ENCODE results near the gene PRICKLE2. TPM values are rescaled to one million over a fixed set of nuclear protein-coding genes. Genes with fewer than 3 reads are reported as not detected.

The PRICKLE2 gene
- total RNA-seq, 4 donors from 2014 or later = 54.3 to 98.6 (median 62.5) TPM

DNA sequence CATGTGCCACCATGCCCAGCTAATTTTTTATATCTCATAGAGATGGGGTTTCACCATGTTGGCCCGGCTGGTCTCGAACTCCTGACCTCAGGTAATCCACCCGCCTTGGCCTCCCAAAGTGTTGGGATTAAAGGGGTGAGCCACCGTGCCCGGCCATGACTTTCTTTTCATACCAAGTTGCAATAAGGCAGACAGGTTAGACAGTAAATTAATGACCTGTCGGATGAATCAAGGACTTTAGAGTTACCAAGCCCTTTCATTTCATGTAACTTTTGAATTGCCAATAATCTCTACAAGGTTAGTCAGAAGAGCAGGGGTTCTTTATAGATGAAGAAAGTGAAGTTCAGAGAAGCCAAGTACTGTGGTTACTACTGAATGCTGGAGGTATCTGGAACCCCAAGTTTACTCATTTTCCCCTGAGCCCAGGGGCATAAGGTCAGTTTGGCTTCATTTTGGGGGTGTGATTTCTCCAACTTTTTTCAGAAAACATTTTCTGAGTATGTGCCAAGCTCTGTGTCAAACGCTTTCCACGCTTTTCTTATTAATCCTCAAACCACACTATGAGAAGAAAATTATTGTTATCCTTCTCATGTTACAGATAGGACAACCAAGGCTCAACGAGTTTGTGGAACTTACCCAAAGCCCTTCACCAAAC is 11.9 kb downstream of the PRICKLE2 start:
- TF ChIP-seq, protein P1, sequence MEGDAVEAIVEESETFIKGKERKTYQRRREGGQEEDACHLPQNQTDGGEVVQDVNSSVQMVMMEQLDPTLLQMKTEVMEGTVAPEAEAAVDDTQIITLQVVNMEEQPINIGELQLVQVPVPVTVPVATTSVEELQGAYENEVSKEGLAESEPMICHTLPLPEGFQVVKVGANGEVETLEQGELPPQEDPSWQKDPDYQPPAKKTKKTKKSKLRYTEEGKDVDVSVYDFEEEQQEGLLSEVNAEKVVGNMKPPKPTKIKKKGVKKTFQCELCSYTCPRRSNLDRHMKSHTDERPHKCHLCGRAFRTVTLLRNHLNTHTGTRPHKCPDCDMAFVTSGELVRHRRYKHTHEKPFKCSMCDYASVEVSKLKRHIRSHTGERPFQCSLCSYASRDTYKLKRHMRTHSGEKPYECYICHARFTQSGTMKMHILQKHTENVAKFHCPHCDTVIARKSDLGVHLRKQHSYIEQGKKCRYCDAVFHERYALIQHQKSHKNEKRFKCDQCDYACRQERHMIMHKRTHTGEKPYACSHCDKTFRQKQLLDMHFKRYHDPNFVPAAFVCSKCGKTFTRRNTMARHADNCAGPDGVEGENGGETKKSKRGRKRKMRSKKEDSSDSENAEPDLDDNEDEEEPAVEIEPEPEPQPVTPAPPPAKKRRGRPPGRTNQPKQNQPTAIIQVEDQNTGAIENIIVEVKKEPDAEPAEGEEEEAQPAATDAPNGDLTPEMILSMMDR (IDR thresholded peaks at IDR 0.05; ENCODE audit: low read depth) = no peak

DNA sequence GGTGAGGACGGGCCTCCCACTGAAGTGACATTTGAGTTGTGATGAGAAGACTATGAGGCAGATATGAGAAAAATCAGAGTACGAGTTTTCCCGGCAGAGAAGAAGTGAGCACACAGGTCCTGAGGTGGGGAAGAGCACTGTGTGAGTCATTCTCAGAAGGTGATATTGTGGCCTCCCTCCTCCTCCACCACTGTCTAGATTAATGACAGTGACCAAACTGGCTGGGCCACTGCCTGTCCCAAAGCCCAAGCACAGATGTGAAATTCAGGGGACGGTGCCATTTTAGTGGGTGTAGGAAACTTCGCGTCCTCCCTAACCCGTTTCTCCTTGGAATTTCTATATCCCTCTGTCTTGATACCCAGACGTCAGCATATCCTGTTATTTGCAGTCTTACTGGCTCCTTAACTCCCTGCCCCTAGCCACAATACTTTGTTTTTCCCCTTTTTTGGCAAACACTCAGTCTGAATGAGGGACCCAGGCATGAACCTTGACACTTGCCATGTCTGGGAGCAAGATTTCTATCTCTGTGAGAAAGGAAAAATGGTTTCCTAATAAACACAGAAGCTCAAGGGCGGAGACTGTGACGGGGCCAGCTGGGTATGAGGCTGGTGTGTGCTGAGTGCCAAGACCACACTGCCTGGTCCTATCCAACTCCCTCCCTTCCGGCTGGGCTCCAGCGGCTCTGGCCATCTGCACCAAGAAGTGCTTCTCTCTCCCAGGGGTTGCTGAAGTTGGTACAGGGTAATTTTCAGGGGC is 15.2 kb downstream of the PRICKLE2 start:
- TF ChIP-seq, protein P1 (IDR thresholded peaks at IDR 0.05; ENCODE audit: low read depth) = no peak

DNA sequence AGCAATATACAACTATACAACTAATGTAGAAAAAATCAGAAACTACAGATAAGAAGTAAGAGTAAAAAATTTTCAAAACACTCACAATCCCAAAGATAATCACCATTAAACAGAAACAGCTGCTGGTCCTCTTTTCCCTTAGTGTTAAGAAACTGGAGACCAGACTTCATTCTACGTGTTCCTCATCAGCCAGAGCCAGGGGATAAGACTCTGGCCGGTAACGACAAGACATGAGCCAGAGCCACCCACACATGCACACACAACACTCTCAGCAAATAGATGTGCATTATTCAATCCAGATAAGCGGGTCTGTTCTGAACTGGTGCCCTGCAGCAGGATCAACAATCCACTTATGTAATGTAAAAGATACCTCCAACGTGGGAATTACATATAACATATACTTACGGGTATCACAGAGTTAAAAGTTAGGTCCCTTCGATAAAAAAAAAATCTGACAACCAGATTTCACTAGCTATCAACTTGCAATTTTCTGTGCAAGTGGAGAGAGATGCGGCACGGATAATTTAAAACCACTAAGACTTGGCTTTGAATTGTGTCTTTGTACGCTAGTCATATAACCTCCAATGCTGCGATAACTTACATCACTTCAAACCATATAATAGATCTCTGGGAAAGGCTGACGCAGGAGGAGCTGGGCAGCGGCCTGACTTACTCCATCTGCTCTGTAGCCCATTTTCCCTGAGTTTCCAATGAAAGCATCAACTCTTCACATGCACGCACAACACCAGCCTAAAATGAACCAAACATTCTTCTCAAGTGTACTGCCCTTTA is 17.8 kb downstream of the PRICKLE2 start:
- TF ChIP-seq, protein P1 (IDR thresholded peaks at IDR 0.05; ENCODE audit: low read depth) = no peak

DNA sequence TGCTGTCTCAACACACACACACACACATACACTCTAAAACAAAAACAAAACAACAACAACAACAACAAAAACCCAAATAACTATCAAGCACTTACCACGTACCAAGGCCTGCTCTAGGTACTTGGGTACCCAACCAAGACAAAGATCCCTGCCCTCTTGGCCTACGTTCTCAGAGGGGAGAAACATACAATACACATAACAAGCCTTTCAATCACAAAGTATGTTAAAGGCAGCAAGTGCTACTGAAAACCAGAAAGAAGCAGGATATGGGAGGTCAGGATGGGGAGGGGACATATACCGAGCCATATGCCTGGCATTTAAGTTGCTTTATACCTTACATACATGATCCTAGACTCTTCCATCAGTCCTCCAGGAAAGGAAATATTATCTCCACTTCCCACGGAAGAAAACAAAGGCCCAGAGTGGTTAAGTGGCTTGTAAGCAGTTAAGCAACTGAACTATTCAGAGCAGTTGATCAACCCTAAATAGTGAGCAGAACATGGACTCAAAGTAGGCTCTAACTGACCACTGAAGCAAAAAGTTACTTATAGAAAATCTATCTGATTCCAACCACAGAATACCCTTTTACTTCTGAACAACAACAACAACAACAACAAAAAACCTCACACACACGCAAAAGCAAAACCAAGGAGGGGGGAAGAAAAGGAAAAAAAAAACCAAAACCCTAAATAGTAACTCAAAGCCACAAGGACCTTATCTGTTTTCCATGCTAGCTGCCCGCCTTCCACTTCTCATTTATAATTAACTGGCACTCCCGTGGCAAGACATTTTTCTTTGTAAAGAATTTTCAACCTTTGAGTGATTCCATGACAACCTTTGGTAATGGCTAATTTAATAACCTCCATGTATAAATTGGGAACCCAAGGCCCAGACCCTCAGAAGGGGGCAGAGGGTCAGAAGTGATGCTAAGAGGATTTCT is 21.0 kb downstream of the PRICKLE2 start:
- TF ChIP-seq, protein P1 (IDR thresholded peaks at IDR 0.05; ENCODE audit: low read depth) = no peak

DNA sequence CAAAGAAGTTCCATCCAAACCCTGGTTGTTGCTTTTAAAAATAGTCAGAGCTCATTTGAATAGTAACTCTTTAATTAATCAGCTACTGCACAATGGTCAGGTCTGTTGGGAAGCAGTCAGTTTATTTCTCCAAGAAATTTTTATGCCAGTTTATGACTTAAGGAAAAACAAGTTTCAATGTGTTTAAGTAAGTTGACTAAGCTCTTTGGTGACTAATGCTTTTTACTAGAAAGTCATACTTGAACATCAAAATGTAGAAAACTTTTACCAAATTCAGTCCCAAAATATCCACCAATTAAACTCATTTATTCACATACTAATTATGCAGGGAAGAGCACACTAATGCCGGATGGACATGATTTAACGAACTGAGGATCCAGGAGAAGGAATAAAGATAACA is 22.1 kb downstream of the PRICKLE2 start:
- TF ChIP-seq, protein P1 (IDR thresholded peaks at IDR 0.05; ENCODE audit: low read depth) = no peak

DNA sequence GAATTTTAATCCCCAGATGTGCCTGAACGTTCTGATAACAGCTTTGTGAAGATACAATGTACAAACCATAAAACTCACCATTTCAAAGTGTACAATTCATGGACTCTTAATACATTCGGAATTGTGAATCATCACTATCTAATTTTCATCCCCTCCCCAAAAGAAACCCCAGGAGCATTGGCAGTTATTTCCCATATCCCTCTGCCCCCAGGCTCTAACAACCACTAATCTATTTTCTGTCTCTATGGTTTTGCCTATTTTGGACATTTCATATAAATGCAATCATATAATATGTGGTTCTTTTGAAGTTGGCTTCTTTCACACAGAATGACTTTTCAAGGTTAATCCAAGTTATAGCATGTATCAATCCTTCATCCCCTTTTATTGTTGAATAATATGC is 25.3 kb downstream of the PRICKLE2 start:
- TF ChIP-seq, protein P1 (IDR thresholded peaks at IDR 0.05; ENCODE audit: low read depth) = no peak

Data from subcutaneous adipose tissue (tissue), 4 donors.